AG09319 (cell line): ENCODE data around the gene EFR3B.

Experiments
- DNase-seq: peaks from one replicate; pipeline ENCODE4 v3.0.0-alpha.2; 2010; ENCODE audit warnings: low read depth; ENCODE audit errors: extremely low read depth
- CTCF ChIP-seq: IDR thresholded peaks from 2 replicates; pipeline ENCODE4 v1.5.1; 2011; ENCODE audit warnings: low read depth, mild to moderate bottlenecking, inconsistent platforms, low read length, moderate library complexity

The EFR3B gene

GRCh38 chr2:25044011-25044410 lies 2.1 kb downstream of the EFR3B start:
- no peak for TF ChIP-seq CTCF

GRCh38 chr2:25044990-25045389 lies 3.1 kb downstream of the EFR3B start:
- no peak for TF ChIP-seq CTCF

More at GRCh38 chr2:25044011-25044410, 2.1 kb downstream of the EFR3B start:
- no peak for DNase-seq

GRCh38 chr2:25049422-25049821 lies 7.5 kb downstream of the EFR3B start:
- DNase-seq = no peak
- TF ChIP-seq CTCF = no peak

More at GRCh38 chr2:25044990-25045389, 3.1 kb downstream of the EFR3B start:
- DNase-seq = no peak

- DNase-seq = no peak
- TF ChIP-seq CTCF = no peak
Measured at GRCh38 chr2:25050128-25050527, 8.3 kb downstream of the EFR3B start.

GRCh38 chr2:25053041-25053440 lies 11.2 kb downstream of the EFR3B start:
- DNase-seq = no peak

GRCh38 chr2:25054720-25055119 lies 12.8 kb downstream of the EFR3B start:
- TF ChIP-seq CTCF = no peak
- DNase-seq = no peak

More at GRCh38 chr2:25053041-25053440, 11.2 kb downstream of the EFR3B start:
- TF ChIP-seq CTCF = no peak

- TF ChIP-seq CTCF = no peak
- DNase-seq = no peak
Measured at GRCh38 chr2:25055376-25055920, 13.6 kb downstream of the EFR3B start.
